HK-2 (cell line): ENCODE results near the gene AUTS2.

ENCODE experiments used
- DNase-seq: peaks from one replicate; pipeline ENCODE4 v3.0.0-alpha.2; 2018; ENCODE audit not compliant: unreplicated experiment

The AUTS2 gene

DNA sequence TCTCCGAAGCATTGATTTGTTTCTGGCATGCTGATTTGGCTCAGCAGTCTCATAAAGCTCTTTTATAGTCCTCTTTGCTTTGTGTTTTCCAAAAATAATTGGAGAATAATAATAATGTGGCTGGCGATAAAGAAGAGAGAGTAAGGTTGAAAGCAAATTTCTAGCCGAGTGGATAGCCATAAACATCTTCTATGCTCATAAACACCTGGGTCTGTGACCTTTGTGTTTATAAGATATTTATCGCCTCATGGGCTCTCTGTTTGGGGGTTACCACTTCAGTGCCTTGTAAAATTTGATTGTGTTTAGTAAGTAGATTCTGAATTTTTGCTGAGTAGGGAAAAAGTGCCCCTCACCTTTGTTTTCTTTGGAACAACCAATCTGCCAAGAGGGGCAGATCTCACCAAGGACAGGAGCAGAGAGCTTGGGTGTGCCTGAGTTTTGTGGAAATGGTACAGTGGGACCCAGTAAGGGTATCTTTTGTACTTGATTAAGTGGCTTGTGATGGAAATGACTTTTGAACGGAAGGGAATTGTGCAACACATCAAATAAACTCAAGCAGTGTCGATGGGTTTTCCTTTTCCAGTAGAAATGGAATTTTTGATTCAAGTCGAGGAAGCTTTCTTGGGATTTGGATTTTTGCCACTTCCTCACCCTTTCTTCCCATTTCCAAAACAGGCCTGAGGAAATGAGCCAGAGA, 220.5 kb downstream of the AUTS2 start:
- DNase-seq = no peak

DNA sequence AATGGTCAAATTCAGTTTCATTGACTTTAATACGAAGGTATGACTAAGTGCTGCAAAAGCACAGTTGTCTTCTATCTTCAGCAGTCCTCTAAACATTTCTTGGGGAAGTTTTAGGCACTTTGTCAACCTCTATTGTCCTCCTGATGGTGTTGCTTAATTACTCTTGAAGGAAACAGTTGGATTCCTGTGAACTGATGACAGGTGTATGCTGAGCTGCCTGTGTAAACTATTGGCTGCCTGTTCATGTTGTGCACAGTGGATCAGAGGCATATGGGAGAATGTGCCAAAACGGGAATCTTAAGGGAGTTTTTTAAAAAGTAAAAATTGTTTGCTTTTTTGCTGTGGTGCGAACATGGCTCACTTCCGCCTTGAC, 221.0 kb downstream of the AUTS2 start:
- no peak for DNase-seq

DNA sequence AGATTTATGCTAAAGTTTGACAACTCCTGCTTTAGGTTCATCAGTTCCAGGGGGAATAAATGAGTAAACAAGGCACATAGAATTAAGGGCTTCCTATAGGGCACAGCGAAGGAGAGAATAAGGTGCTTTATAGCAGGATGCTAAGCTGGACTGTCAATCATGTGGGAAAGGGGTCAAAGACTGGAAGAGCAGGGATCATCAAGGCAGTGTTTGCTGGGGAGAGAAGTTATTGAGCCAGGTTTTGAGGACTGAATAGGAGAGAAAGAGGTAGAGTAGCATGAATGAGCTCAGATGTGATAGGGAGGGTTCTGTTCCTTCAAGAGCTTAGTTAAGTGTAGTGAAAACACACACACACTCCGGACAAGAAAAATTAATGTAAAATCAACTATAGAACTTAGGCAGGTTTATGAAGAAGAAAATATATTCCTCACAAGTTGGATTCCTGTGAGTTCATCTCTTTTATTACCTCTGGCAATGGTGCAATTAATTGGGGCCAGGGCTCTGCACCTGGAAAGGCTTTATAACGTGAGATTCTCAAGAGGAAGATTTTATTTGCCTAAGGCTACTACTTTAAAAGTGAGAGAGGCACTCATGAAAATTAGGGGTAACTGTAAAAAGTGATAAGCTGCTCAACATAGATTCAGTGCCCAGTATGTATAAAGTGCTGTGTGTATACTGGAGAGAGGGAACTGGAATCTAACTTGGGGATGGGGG, 222.4 kb downstream of the AUTS2 start:
- DNase-seq = no peak

DNA sequence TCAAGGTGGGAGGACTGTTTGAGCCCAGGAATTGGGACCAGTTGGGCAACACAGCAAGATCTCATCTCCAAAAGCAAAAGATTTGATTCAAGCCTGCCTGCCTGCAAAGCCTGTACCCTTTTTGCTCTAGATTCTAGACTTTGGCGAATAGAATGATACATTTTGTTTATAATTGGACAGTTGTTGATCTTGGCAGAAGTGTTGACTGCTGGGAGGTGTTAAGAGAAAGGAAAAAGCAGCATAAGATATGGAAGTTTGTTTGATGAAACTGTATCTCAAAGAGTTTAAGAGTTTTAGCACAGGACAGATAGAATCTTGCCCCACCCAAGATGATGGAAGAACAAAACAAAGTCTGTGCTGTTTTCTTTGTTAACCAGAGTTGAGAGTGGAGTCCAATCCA, 224.1 kb downstream of the AUTS2 start:
- DNase-seq = no peak

DNA sequence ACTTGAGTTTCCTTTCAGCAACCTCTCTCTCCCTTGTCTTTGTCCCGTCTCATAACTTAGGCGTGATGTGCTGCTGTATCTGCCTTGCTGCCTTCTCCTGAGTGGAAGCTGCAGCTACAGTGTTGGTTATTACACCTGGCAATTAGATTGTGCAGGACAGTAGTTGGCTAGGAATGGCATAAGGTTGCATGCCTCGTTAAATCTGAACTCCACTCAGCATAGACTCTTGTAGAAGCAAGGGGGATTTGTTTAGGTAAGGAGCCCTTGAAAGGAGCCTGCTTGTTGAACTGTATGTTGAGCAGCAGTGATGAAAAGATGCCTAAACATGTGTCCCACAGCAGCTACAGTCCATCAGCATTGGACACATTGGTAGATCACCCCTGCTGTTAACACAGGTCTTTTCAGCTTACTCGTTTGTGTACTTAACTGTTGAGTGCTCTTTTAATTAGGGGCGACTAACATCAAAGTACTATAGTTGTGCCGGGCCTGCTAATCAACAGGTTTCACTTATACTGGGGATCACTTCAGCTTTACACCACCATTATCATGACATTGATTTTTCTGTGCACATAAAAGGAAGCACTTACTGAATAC, 225.0 kb downstream of the AUTS2 start:
- no peak for DNase-seq

DNA sequence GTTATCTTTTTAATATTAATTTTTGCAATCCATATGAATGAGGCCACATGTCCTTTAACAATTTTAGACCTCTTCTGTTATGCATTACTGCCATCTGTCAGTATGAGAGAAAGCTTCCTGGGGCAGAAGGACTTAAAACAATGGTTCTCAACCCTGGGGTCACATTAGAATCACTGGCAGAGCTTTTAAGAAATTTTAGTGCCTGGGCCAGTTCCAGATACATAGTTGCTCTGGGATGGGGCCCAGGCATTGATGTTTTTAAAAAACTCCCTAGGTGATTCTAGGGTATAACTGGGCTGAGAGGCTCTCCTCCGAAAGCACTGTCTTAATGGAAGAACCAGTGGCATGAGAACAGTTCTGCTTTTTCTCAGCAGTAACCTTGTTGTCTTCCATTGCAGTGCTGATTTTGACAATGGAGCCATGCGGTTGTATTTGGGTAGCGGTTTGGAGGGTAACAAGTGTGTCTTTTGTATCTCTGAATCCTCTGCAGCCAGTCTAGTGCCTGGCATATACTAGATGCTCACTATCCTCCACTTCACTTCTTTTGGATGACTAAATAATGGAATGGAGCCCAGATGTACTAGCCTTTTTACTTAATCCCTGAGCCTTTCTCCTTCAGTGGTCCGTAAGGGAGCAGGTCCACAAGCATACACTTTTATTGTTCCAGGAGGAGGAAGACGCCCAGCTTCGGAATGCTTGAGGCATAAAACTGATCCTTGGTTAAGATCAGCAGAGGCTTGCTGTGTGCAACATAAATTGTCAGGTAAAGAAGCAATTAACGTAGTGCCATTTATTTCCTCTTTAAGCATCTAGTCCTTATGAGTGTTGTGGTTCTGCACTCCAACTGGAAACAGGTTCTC, 227.1 kb downstream of the AUTS2 start:
- no peak for DNase-seq

DNA sequence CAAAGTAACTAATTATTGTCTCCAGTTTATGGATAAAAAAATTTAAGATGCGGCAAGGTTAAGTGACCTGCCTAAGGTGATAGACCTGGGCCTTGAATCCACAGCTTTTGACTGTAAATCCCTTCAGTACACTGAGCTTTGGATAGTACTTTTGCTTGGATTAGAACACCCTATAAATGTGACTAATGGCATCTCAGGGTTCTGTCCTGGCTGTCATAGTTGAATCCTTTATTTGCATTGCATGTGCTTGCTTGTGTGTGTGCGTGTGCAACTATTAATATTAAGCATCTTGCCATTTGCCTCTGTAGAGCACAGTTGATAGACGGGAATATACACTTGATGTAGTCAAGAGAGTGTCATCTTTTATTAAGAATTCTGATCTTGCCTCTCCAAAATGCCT, 228.0 kb downstream of the AUTS2 start:
- no peak for DNase-seq

DNA sequence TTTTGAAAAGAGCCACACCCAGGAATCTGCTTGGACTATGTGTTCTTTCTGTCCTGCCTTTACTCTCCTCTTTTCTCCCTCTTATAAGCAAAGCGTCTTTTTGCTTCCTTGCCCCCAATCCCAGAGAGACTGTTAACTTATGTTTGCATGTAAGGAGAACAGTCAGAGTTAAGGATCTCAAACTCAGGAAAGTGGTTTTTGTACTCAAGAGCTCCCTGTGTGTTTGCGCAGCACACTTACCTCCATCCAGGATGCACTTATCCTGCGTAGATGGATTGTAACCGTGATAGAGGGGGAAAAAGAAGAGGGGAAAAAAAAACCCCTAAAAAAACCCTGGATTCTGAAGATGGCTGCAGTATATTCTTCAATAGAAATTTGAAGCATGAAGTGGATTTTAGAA, 228.9 kb downstream of the AUTS2 start:
- DNase-seq = no peak

DNA sequence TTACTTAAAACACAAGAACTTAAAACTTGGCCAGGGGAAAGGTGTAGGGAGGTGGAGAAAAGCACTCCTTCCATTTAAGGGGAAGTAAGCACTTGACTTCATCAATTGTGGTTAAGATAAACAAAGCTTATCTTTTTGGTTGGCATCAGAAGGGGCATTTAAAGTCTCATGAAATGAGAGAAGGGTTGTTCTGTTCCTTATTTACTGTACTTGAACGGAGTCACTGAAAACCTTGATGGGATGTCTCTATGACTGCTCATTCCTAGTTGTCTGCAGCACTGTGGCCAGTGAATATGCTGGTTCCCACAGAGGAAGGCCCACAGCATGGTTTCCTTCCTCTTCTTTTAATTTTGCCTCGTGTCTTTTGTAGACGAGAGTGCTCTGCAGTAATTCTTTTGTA, 229.3 kb downstream of the AUTS2 start:
- no peak for DNase-seq

DNA sequence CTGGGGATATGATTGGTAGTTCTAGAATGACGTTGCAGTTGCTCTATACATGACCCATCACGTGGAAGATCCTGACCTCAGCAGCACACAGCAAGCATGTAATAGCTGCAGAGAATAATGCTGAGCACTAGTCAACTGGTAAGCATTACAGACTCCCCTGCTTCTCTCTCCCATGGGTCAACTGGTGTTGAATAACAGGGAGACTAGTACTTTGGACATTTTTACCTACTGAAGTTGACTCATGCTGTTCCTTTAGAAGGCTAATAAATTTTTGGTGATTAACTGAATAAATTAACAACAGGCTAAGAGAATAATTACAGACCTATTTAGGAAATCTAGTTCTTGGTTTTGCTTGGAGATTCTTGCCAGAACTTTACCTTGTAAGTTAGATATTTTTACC, 234.1 kb downstream of the AUTS2 start:
- DNase-seq = no peak

DNA sequence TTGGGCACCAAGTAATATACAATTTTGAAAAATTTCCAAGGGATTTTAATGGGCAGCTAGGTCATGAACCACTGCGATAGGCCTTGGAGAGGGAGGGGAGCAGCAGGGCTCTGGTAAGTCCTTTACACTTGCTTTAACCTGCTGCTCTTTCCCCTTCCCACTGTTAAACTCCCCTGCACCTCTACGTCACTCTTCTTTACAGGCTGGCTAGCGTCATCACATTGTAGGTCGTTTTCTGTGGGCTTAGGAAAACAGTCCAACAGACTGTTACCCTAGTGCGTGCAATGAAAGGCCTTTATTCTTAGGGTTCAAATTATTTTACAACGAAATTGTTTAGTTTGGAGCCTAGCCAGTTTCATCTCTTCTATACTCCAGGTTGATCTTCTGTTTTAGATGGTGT, 235.7 kb downstream of the AUTS2 start:
- DNase-seq = no peak

DNA sequence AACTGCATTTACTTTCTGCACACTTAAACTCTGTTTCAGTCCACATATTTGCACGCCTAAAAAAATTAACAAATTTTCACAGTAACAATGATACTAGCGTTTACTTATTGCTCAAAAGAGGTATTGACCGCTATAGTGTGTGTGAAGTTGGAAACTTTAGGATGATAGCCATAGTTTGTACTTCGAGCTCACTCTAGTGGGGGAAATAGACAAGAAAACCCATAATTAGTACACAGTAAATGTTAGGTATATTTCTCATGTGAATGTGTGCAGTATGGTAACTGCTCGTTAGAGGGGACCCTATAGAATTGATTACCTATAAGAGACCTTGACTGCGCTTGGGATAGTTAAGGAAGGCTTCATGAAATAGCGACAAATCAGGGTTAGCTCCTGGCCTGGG, 238.4 kb downstream of the AUTS2 start:
- no peak for DNase-seq

DNA sequence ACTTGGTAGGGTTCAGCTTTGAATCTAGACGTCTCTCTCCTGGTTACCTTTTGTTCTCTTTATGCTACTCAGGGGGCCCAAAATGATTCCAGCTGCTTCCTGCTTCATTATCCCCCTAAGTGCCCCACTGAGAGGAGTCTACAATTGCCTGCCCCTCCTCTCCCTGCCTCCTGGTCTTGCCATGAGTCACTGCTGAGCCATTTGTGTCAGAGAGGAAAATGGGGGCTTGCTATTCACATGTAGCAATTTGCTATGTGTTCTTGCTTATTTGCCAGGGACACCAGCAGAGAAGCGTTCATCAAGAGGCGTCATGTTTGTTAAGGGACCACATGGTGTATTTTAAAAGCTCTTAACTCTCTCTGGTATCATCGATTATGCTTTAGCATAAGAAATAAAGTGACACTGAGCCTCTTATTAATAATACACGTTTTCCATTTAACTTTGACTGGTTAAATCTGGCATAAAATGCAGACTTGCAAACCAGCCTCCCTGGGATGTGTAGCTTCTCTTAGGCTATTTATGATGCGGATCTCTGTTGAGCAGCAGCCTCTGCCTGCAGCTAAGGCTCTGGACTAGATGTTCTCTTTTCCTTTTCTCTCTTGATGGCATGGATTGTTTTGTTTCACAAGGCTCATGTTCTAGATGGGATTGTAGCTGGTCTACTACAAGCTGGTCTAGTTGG, 239.3 kb downstream of the AUTS2 start:
- no peak for DNase-seq

DNA sequence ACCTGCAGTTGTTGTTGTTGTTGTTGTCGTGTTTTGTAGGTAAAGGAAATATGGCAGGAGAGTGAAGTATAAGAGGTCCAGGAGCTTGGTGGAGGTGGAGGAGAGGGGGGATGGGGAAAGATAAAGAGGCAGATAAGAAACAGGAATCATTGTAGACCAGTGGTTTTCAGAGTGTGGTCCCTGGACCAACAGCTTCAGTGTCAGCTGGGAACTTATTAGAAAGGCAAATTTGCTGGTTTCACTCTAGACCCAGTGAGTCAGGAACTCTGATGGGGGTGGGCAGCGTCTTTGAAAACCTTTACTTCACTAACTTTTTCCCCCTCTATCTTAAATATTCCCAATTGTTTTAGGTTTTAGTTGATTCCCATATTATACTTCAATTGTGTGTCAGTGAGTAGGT, 241.5 kb downstream of the AUTS2 start:
- no peak for DNase-seq

DNA sequence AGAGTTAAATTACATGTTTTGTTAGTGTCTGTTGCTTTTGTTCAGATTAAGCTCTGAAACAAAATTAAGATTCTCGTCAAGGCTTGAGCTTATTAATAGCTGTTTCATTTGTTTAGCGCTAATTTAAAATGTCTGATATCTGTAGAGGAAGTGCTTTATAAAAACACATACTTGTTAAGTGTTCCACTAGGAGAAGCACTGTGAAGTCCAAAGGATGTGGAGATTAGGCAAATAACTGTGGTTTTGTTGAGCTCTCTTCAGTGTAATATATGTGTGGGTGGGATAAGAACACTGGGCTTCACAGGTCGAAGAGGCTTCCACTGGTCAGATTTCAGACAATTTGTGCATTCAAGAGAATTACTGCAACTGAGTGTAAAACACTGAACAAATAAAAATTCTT, 242.0 kb downstream of the AUTS2 start:
- DNase-seq = no peak

DNA sequence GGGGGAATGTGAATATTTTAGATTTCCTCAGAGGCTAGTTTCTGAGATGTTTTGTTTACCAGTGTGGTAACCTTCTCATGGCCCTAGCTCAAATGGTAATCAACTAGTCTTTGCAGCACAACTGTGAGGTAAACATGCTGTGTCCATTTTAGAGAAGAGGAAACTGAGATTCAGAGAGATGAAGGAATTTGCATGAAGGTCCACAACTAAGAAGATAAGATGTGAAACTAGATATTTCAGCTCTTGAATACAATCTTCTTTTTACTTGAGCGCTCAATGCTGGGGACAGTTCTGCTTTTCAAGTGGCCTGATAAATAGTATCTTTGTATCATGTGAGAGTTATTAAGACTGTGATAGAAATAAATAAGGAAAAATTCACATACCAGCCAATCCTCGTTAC, 245.4 kb downstream of the AUTS2 start:
- DNase-seq = no peak

DNA sequence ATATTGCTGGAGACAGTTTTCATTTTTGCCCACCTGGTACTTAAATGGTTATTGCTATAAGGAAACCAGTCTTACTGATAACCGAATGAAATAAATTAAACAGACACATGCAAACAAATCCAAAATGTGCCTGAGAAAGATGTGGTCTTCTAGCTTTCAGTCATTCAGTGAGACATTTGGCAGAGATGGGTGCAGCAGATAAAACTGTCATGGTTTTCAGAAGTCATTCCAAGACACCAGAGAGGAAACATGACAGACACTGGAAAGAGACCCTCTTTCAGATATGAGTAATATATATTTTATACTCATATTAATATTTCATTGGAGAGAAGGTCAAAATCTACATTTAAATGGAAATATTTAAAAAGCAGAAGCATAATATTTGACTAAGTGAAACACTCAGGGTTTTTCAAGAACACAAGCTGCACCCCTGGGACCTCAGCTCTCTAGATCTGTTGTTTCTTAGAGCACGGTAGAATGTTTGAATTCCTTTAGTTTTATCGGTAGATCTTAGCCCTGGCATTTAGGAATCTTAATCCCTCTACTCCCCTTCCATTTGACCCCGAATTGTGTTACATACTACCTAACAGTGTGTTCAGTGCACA, 246.1 kb downstream of the AUTS2 start:
- no peak for DNase-seq

DNA sequence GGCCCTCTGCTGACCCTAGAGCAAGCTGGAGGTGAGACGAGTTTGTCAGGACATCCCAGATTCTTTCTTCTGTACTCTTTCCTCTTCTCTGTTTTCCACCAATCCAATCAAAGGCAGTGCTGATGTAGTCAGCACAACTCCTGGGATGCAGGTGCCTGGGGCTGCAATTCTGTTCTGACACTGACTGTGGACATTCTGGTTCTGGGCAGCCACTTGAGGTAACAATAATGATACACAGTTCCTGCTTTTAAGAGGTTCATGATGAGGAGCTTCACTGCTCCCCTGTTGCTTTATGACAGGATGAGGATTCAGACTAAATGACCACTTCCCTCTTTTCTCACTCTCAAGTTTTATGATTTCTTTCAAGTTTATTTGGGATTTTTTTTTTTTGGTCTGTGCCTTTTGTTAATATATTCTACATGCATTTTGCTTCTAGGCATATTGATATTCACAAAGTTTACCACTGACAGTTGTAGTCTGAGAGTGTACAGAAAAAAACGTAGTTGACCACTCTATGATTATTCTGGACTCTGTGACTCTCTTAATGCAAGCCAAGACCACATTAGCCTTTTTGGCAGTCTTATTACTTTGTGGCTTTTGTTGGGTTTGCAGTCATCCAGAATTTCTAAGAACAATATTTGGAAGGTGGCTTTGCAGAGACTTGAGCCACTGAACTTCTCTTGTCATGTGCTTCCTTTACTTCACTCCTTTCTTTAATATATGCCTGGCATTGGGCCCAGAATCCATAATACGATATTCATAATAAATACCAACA, 247.6 kb downstream of the AUTS2 start:
- DNase-seq = no peak

DNA sequence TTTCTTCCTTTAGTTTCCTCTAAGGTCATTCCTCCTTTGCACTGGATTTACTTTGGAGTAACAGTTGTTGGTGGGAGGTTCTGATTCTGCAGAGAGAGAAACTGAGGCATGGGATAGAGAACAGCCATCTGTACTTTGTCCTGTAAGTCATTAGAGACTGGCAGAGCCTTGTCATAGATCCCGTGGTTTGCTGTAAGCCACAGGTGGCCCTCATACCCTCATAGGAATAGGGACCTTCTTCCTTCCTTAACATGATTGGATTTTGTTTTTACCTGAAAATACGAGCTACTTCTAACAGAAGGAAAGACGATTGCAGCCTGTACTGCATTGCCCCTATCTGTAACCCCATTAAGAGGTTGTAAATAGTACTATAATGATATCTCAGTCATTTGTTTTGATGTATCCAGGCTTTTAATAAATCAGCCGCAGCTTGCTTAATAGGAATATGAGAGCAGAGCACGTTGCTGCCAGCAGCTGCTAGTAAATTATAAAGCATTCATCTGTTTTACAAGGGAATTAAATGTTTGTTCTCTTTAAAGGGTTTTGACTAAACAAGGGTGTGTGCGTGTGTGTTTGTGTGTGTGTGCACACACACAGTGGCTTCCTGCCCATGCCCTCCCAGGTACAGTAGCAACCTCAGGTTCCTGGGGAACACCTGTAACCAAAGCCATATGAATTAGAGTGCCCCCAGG, 249.8 kb downstream of the AUTS2 start:
- DNase-seq = no peak

DNA sequence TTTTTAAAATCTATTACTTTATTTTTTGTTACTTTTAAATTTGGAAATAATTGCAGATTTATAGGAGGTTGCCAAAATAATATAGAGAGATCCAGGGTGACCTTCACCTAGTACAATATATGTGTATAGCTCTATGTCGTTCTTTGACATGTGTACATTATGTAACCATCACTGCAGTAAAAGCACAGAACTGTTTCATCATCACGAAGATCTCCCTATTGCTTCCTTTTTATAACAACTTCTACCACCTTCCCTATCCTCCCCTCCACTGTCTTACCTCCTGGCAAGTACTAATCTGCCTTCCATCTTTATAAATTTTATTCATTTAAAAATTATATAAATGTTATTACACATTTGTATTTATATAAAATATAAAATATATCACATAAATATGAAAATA, 251.0 kb downstream of the AUTS2 start:
- DNase-seq = no peak
